Stimulated activated CD4-positive, alpha-beta T cell treated with anti-CD3 and anti-CD28 coated beads, TNF-alpha, amount 100 ng/mL, for 4 hours (primary cell): ENCODE results near the gene SEMA7A.
A peak's percentile ranks its signal among the peaks of the same experiment; 100 is the strongest.

Experiments
- DNase-seq, 3 experiments: peaks; one replicate each; pipeline ENCODE4 v3.0.0-alpha.2; 2020; ENCODE audit warnings: low read depth in 3 of 3

Gene SEMA7A

DNA sequence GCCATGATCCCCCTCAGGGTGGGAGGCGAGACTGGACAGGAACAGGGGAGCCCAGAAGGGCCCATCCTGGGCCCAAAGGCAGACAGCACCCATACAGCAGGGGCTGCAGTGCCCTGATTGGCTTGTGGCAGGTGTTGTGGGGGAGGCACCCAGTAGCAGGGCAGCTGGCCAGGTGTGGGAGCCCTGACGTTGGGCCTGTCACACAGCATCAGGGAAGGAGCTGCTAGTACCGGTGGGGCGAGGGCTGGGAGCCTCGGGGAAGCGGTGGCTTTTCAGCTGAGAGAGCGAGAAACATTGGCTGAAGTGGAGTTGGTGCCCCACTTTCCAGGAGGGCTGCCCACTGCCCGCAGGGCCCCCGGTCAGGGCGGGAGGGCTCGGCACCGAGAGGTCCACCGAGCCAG is 46.6 kb downstream of the SEMA7A start:
- DNase-seq, result no peak

DNA sequence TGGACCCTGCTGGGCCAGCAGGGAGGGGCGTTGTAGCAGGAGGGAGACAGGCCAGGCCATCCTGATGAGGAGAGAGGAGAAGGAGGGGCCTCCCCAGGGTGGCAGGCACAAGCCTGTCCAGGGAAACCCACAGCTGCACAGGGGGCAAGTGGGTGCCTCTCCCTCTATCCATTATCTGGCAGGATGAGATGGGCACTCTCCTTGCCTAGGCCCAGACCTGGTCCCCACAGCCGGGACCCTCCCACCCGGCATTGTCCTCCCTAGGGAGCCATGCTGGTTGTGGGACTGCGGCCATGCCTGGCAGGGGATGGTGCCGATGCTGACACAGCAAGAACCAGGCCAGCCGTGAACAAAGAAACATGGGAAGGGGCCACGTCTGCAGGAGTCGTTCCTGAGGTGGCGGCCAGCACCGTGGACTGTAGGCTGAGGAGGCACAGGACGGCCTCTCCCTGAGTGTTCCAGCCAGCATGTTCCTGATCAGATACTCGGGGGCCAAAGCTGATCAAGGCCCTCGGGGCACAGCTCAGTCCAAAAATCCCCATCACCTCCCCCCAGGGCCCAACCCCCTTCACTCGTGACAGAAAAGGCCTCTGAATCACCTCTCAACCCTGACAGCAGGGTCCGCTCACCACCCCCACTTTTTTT is 47.1 kb downstream of the SEMA7A start:
- DNase-seq, result no peak

DNA sequence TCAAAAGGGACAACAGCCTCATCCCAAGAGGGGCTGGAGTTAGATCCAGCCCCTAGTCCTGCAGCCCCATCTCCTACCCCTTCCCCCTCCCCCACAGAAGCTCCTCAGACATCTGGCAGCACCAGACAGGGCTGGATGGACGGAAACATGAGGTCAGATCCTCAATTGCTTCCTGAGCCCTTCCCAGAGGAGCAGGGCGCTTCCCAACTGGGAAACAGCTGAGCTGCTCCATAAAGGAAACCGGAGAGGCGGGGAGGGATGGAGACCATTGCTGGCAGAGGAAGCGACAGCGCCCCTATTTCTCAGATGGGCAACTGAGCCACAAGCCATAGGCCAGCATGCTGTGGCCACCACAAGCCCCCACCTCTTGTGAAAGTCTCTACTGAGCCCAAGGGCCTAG is 48.0 kb downstream of the SEMA7A start:
- DNase-seq, result no peak

DNA sequence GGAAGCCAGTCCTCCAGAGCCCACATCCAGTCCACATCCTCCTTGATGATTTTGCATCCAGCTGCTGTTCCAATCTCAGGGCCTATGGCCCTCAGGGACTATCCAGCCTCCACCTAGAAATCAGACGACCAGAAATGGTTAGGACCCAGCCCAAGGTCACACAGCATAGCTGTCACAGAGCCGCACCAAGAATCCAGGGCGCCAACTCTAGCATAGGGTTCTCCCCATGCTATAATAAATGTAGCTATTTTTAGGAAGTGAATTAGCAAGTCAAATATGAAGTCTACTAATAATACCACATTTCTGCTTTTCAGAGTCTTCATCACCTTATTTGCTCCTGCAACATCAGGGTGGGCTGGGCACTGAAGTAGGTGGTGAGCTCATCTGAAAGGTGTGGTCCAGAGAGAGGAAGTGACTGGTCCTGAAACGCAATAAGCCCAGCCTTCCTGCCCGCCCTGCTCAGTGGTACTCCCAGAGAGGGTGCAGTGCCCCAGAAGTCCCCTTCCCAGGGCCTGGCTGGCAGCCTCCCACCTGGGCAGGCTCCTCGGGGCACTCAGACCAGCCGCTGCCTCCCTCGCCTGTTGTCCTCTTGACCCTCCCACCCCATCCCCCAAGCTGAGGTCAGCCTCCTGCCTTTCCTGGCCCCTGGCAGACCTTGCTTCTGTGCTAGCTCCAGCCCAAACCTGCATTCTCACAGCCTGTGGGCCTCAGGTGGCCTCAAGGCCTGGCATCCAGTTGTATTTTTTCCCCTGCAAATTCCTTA is 48.7 kb downstream of the SEMA7A start:
- DNase-seq, result no peak

DNA sequence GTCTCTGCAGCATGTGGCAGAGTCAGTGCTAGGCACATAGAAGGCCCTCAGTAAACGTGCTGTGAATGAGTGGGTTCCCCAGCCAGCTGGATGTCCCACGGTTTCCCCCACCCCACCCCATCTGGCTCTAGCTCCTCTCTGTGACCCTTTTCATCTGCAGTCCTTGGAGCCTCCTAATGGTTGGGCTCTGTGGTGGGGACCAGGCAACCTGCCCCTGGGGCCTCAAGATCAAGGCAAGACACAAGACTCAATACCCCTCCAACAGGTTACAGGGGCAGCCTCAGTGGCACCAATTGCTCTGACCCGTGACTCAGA is 49.2 kb downstream of the SEMA7A start:
- DNase-seq, result no peak

DNA sequence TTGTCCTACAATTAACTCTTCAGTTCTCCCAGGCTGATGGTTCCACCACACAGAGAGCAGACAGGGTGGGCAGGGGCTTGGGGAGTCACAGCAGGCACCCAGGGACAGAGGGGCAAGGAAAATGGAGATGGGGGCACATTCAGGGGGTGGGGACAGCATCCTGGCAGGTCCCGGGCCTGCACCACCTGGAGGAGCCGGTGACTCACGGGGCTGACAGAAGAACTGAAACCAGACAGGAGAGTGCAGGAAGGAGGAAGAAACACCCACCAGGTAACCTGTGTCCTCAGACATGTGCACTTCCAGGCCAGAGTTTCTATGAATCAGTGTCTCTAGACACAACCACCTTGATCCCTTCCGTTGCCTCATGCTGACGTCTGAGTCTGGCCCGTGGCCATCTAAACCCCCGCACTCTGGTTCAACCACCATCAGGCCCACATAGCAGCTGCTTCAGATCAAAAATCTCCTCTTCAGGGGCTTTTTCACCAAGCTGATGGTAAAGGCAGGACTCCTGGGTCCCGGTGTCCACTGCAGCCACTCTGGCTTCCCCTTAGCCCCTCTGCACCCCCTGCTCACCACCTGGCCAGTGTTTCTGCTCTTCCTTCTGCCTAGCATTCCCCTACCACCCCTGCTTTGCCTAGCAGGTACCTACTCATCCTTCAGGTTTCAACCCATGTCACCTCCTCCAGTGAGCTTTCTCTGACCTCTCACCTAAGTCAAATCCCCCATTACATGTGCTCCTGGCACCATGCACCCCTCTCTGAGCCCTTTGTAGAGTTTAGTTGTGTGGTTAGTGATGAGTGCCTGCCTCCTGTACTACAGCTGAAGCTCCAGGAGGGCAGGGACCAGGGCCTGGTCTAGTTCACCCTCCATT is 49.8 kb downstream of the SEMA7A start:
- DNase-seq, result peak; percentile 60 to 66 (median 65)

DNA sequence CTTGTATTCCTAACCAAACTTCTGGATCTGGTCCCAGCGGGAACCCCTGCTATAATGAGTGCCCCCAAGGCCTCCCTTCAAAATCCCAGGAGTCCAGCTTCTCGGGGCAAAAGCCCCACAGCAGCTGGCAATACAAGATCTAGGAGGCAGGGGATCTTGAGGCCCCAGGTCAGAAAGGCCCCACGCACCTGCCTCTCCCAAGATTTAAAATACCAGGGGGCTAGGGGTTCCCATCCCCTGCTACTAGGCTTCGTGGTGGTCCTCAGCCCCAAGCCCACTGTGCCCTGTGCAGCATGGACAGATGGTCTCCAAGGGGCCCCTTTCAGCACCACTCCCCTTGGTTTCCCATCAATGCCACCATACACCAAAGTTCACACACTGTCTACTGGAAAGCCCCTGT is 50.5 kb downstream of the SEMA7A start:
- DNase-seq, result no peak

DNA sequence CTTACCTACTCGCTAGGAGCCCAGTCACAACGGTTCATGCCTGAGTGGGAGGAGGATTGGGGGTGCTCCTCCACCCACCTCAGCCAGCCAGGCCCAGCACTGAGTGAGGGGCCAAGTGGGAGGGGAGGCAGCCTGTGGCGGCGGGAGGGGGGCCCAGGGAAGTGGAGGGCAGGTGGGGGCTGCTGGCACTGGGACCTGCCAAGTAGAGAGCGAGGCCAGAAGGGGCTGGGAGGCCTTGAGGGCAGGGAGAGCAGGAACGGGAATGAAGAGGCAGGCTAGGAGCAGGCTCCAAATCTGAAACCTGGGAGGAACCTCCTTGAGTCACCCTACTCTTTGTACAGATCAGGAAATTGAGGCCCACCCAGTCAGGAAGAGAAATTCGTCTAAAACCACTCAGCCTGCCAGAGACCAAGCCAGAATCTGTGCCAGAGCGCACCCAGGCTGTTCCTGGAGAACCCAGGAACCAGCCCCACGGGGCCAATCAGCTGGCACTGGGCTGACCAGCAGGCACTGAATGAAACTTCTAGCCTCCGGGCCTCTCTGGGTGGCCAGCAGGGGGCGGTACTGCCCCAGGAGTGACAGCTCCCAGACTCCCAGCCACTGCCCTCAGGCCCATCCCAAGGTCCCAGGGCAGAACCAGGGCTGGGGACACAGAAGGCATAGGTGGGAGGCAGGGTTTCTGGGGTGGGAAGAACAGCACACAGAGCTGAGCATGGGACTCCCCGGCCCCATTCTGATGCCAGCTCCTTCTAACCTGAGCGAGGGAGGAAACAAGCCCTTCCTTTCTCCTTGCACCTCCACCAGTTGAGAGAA is 51.5 kb downstream of the SEMA7A start:
- DNase-seq, result peak; percentile 57 to 64 (median 59)

DNA sequence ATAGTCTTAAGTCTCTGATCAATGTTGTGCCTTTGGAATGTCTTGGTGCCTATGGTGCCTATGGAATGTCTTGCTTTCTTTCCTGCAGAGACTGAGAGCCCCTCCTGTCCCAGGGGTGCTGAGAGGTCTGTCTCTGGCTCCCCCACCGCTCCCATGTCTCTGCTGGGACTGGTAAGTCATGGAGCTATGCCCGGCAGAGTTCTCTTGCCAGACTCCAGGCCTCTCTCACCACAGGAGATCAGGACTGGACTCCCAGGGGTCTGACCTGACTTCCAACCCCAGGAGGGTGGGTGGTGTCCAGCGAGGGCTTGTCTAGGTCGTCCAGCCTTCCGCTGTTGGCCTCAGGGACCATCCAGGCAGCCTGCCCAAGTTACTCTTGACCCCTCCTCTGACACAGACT is 52.3 kb downstream of the SEMA7A start:
- no peak for DNase-seq

DNA sequence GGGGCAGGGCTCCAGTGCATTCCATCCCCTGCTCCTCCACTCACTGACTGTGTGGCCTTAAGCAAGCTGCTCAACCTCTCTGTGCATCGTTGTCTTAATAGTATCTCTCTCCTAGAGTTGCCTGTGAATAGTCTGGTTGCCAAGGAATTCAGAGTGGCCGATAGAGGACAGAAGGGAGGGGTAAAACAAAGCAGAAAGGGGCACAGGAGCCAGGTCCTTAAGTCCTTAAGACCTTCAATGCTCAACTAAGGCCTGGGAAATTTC is 52.6 kb downstream of the SEMA7A start:
- DNase-seq, result no peak

DNA sequence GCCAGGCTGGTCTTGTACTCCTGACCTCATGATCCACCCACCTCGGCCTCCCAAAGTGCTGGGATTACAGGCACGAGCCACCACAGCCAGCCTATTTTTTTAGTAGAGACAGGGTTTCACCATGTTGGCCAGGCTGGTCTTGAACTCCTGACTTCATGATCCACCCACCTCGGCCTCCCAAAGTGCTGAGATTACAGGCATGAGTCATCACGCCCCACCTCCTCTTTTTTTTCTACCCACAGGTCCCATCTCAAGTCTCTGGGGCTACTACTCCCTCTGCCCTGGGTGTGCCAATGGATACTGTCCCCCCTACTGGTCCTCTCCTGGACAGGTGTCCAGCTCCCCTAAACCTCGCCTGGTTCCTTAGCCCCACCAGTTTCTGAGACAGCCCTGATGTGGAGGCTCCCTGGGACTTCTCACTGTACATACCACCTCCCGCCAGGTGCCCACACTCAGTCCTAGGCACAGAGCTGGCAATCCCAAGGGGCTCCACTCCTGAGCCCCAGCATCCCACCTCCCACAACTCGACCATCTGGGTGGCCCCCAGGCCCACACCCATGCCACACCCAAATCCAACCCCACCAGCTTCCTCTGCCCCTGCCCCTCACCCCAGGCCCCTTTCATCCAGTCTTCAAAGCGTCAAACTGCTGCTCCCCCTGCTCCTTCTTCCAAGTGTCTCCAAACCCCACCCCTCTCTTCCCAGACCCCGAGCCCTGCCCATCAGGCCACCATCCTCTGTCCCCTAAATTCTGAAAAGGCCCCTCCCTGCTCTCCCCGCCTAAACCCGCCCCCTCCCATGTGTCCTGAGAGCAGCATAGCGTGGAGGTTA is 53.2 kb downstream of the SEMA7A start:
- DNase-seq, result no peak

DNA sequence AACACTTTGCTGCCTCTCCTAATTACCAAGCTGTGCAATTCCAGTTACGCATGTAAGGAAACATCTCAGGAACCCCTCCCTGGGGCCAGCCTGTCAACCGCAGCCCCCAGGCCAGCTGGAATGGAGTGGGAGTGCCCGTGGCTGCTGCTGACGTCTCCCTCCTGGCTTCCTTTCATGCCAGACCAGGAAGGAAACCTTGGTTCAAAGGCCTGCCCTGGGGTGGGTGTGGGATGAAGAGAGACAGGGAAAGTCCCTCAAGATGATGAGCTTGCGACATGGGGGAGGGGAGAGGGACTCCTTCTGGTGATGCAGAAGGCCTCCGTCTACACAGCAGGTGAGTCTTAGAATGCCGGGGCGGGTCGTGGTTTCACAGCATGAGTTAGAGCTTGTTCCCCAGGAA is 54.9 kb downstream of the SEMA7A start:
- DNase-seq, result peak in 2 of 3 experiments; percentile 60 to 69

DNA sequence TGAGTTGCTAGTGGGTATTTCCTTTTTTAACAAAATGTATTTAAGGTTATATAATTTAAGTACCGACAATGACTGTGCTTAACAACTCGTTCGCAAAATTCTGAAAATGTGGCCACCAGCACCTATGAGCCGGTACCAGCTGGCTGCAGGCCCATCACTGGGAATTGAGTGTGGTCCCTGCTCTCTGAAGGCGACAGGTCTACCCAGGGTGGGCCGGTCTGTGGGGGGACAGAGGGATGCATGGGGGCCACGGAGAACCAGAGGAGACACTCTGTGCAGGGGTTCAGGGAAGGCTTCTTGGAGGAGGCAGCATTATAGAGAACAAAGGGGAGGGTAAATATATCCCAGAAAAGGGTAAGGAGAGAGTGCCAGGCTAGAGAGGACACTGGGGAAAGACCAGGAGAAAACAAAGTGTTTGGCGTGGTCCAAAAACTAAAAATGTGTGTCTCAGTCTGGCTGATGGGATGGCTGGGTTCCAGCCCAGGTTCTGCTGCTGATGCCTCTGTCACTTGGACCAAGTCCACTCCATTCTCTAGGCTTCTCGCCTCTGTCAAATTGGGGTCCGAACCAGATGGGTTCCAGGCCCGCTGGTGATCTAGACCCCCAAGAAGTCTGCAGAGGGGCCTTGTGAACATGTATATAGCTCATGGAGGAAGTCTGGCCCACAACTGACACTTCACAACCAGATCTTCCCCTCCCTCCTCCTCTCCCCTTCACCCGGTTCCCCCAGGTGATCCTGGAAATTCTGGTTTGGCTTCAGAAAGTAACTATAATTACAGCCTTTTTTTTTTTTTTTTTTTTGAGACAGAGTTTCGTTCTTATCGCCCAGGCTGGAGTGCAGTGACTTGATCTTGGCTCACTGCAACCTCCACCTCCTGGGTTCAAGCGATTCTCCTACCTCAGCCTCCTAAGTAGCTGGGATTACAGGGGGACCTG is 55.7 kb downstream of the SEMA7A start:
- DNase-seq, result no peak

DNA sequence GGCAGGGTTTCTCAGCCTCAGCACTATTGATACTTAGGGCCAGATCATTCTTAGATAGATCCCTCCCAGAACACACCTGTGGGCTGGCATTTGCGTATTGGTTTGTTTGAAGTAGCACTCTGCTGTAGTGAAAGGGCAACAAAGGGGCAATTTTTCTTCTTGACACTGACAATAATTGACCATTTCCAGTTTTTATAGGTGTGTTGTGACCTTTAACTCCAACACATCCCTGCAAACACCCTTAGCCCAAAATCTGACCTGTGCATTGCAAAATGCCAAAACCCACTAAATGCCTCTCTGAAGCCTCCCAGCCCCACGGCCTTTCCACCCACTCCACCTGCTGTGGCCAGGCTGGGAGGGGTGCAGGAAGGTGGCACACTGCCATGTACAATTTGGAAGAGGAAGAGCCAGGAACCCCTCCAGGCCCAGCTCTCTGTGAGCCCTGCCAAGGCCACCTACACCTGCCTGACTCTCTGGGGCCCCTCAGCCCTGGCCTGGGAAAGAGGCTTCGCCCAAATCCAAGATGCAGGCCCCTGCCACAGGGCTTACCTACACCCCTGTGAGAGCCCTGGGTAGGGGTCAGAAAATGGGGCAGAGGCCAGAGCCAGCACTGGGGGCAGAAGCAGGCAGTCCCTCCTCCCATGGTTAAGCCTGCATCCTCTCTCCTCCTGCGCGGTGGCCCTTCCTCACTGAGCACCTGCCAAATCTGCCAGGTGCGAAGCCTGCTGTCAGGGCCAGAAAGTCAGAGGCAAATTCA is 56.8 kb downstream of the SEMA7A start:
- DNase-seq, result no peak

DNA sequence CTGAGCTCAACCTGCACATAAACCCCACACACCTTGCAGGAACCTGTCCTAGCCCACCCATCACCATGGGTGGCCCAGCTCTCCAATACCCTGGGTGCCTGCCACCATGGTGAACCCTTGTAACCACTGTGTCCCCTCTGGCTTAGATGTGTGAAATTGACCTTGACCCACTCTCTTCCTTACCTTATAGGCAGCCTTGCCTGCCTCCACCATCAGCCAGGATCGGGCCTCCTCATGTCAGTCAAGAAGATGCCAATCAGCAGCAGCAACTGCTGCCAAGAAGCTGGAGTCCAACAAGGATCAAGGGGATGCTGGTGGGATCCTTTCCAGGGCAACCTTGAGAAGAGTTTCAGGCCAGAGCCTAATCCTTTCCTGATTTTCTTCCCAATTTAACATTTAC is 57.5 kb downstream of the SEMA7A start:
- DNase-seq, result no peak

DNA sequence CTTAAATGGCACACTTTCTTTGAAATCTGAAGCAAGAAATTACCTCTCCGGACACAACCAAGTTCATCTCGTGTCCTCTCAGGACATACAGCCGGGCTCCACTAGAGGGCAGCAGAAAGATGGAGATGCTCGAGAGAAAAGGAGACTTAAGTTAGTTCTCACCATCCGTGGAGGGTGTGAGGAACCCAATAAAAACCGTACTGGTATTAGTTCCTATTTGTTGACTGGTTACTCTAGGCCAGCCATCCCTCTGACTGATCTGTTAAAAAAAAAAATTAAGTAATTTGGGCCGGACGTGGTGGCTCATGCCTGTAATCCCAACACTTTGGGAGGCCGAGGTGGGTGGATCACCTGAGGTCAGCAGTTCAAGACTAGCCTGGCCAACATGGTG is 58.5 kb downstream of the SEMA7A start:
- peak; percentile 67 to 77 (median 76) for DNase-seq

DNA sequence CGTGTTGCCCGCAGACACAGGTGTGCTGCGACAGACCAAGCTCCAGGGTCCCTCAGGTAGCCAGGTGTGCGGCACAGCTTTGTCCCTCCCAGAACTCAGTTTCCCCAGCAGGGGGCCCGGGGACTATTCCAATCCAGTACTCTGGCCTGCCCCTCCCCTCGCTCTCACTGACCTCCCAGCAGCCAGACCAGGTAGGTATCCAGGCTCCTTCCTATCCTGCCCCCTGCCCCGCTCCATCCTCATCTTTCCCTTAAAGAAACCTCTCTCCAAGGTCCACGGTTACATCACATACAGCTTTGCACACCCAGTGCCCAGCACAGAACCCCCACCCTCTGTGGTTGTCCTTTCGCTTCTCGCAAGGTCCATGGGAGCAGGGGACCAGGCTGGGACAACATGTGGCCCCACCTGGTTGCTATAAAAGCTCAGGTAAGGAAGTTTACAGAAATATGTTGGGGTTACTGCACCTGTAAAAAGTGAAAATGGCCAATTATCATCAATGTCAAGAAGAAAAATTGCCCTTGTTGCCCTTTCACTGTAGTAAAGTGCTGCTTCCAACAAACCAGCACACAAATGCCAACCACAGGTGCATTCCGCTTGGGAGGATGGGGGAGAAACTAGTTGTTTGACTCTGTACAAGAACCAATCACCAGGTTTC is 59.0 kb downstream of the SEMA7A start:
- DNase-seq, result no peak

DNA sequence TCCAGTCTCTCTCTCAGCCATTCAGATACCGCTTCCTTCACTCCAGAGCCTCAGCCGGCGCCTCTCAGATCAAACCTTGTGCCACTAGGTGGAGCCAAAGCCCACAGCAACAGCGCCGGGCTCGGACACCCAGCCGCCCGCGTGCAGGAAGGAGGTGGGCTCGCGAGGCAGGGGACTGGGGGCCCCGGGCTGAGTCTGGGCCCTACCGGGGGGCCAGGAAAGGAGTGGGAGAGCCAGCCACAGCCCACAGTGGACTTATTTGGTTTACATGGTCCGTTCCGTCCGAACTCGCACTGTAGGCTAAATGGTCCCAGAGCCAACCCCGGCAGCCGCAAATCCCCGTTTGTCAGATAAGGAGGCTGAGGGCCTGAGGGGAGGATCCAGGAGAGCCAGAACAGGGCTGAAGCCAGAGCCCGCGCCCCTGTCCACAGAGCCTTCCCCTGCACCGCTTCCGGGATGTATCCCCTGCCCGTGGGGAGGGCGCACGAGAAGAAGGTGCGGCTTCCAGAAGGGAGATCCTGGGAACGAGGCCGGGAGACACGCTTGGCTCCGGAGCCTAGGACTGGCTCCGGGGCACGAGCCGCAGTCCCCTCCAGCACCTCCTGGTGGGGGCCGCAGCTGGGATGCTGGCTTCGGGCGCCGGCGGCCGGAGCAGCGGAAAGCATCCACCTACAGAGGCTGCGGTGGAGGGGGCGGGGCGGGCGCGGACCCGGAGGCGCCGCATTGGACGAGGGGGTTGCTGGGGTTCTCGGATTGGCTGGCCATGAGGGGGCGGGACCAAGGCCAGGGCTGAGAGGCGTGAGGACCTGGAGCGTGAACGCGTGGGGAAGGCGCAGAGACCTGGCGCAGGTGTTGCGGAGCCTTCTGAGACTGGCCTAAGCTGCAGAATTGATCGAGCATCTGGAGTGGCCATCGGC is 59.8 kb downstream of the SEMA7A start:
- DNase-seq, result peak; percentile 87 to 94 (median 92)
